ENCODE measurements around the gene RPL14.

RPL14 gene

GRCh38 chr3:40516201-40516600 is 59.1 kb downstream of the RPL14 start:
- Histone ChIP-seq H3K9ac (ENCODE audit: low read depth in 1 of 2, low read length in 2 of 2) (no peak overlapping the region), H3K4me3 (ENCODE audit: low read length in 2 of 2) (no peak overlapping the region), H3K9me3 (ENCODE audit: control insufficient read depth in 2 of 2, low read length in 2 of 2) (no peaks in the 10 kb centered on the region), H3K27me3 (ENCODE audit: control insufficient read depth in 2 of 2, insufficient read depth in 2 of 2, low read length in 2 of 2) (no peaks in the 10 kb centered on the region), H3K36me3 (ENCODE audit: control insufficient read depth in 2 of 2, insufficient read depth in 2 of 2, low read length in 2 of 2) (peaks cover 6 to 18% of the 10 kb centered on the region in 2 donors), H3K27ac (ENCODE audit: low read depth in 2 of 2, low read length in 2 of 2) (no peak overlapping the region), H3K4me1 (ENCODE audit: control insufficient read depth in 2 of 2, insufficient read depth in 2 of 2, low read length in 2 of 2) (no peaks in the 10 kb centered on the region)

- H3K27me3 ChIP-seq (ENCODE audit: control insufficient read depth in 2 of 2, insufficient read depth in 2 of 2, low read length in 2 of 2) = no peaks in the 10 kb centered on the region
- H3K4me3 ChIP-seq (ENCODE audit: low read length in 2 of 2) = no peak overlapping the region
- H3K36me3 ChIP-seq (ENCODE audit: control insufficient read depth in 2 of 2, insufficient read depth in 2 of 2, low read length in 2 of 2) = peaks cover 5 to 18% of the 10 kb centered on the region in 2 donors
- no peaks in the 10 kb centered on the region for H3K9me3 ChIP-seq (ENCODE audit: control insufficient read depth in 2 of 2, low read length in 2 of 2)
- H3K4me1 ChIP-seq (ENCODE audit: control insufficient read depth in 2 of 2, insufficient read depth in 2 of 2, low read length in 2 of 2) = no peaks in the 10 kb centered on the region
- no peak overlapping the region for H3K27ac ChIP-seq (ENCODE audit: low read depth in 2 of 2, low read length in 2 of 2)
- no peak overlapping the region for H3K9ac ChIP-seq (ENCODE audit: low read depth in 1 of 2, low read length in 2 of 2)
Measured at GRCh38 chr3:40518067-40518466, 60.9 kb downstream of the RPL14 start.

All from mucosa of rectum (tissue), 2 donors.